HepG2 (cell line): ENCODE results near the gene MRPL20. TPM values are rescaled to one million over a fixed set of nuclear protein-coding genes. Genes with fewer than 3 reads are reported as not detected.

Experiments
- CREB1 ChIP-seq, 2 experiments: fragments of 450-650 bp in 1 of 2; IDR thresholded peaks; 2 replicates each; pipeline ENCODE4 v1.6.1; 2016 to 2017; ENCODE audit warnings: control low read depth in 1 of 2, mild to moderate bottlenecking in 1 of 2, missing compliant biosample characterization in 1 of 2, missing genetic modification characterization in 1 of 2
- CSRNP2 ChIP-seq: sonication (generic); formaldehyde crosslinking; conservative IDR thresholded peaks from 2 replicates; pipeline ENCODE4 v1.8.0; 2022; ENCODE audit warnings: low read depth, missing genetic modification reagents
- ERF ChIP-seq: IDR thresholded peaks from 2 replicates; pipeline ENCODE4 v1.6.1; 2018; ENCODE audit warnings: missing biosample characterization, missing genetic modification reagents
- ESRRA ChIP-seq: sonication (generic); formaldehyde crosslinking; IDR thresholded peaks from 2 replicates; pipeline ENCODE4 v1.5.1; 2020; ENCODE audit warnings: mild to moderate bottlenecking, low read depth, missing genetic modification reagents
- GABPA ChIP-seq, 2 experiments: IDR thresholded peaks; 2 replicates each; pipeline ENCODE4 v1.6.1; 2011 to 2016; ENCODE audit warnings: low read depth in 2 of 2, low read length in 1 of 2, missing biosample characterization in 1 of 2, missing genetic modification characterization in 1 of 2
- NFE2L2 ChIP-seq: fragments of 150-350 bp; IDR thresholded peaks from 2 replicates; pipeline ENCODE4 v1.6.1; 2014; ENCODE audit warnings: low read length
- PCBP2 ChIP-seq: fragments of 200-400 bp; formaldehyde crosslinking; optimal IDR thresholded peaks from 2 replicates; pipeline ENCODE3; 2018; ENCODE audit warnings: low read length, low read depth; ENCODE audit not compliant: poor library complexity, severe bottlenecking
- SALL1 ChIP-seq: sonication (generic); formaldehyde crosslinking; IDR thresholded peaks from 2 replicates; pipeline ENCODE4 v1.8.0; 2022; ENCODE audit warnings: mild to moderate bottlenecking, missing genetic modification reagents
- SETDB1 ChIP-seq: sonication (generic); formaldehyde crosslinking; IDR thresholded peaks from 2 replicates; pipeline ENCODE4 v1.5.1; 2020; ENCODE audit warnings: missing genetic modification reagents, mild to moderate bottlenecking, borderline replicate concordance
- TOPORS ChIP-seq: sonication (generic); formaldehyde crosslinking; IDR thresholded peaks from 2 replicates; pipeline ENCODE4 v1.8.0; 2023; ENCODE audit warnings: mild to moderate bottlenecking, missing genetic modification reagents
- ZC3H13 ChIP-seq: sonication (generic); formaldehyde crosslinking; IDR thresholded peaks from 2 replicates; pipeline ENCODE4 v1.8.1; 2023; ENCODE audit warnings: mild to moderate bottlenecking, missing genetic modification reagents, moderate library complexity
- ZNF121 ChIP-seq: sonication (generic); formaldehyde crosslinking; IDR thresholded peaks from 2 replicates; pipeline ENCODE4 v1.5.0; 2020; ENCODE audit warnings: mild to moderate bottlenecking, missing genetic modification reagents
- ZNF143 ChIP-seq: sonication (generic); formaldehyde crosslinking; IDR thresholded peaks from 2 replicates; pipeline ENCODE4 v1.4.0; 2020; ENCODE audit warnings: missing genetic modification reagents
- ZNF446 ChIP-seq: sonication (generic); formaldehyde crosslinking; IDR thresholded peaks from 2 replicates; pipeline ENCODE4 v1.5.0; 2020; ENCODE audit warnings: mild to moderate bottlenecking, missing genetic modification reagents
- ZNF589 ChIP-seq: sonication (generic); formaldehyde crosslinking; conservative IDR thresholded peaks from 2 replicates; pipeline ENCODE4 v1.8.0; 2022; ENCODE audit warnings: mild to moderate bottlenecking, moderate library complexity, missing genetic modification reagents
- polyA plus RNA-seq, 8 experiments: library from polyadenylated mRNA; depleted of rRNA in 3 of 8; stranded (reverse) in 7 of 8; unstranded in 1 of 8; fragments of >200 nt; fragmentation: Illumina TruSeq in 4 of 8; extraction: Trizol in 4 of 8; gene quantifications; 2 replicates each; pipeline versions ENCODE4 v1.2.1 to v1.2.3, GENCODE V29; 2011 to 2016; ENCODE audit warnings: low read depth in 4 of 8, missing spikeins in 1 of 8, mixed read lengths in 1 of 8; ENCODE audit not compliant: insufficient read depth in 1 of 8
- total RNA-seq, 5 experiments: library from RNA; depleted of rRNA; stranded (reverse); fragments of >200 nt; fragmentation: Illumina TruSeq; extraction: Trizol; gene quantifications; 2 replicates each; pipeline ENCODE4 v1.2.3, GENCODE V29; 2016; ENCODE audit warnings: low read depth in 1 of 5
- TF ChIP-seq, protein P1 (sequence below): sonication (generic); formaldehyde crosslinking; IDR thresholded peaks from 2 replicates; pipeline ENCODE4 v1.4.0; 2020; ENCODE audit warnings: missing genetic modification reagents, borderline replicate concordance
- TF ChIP-seq, protein P2 (sequence below): sonication (generic); formaldehyde crosslinking; conservative IDR thresholded peaks from 2 replicates; pipeline ENCODE4 v1.4.0; 2020; ENCODE audit warnings: missing genetic modification reagents
- TF ChIP-seq, protein P3 (sequence below): sonication (generic); formaldehyde crosslinking; IDR thresholded peaks from 2 replicates; pipeline ENCODE4 v1.5.0; 2020; ENCODE audit warnings: missing genetic modification reagents, mild to moderate bottlenecking, borderline replicate concordance
- TF ChIP-seq, protein P4 (sequence below): sonication (generic); formaldehyde crosslinking; conservative IDR thresholded peaks from 2 replicates; pipeline ENCODE4 v1.4.0; 2020; ENCODE audit warnings: missing genetic modification reagents

Gene MRPL20
- total and polyA plus RNA-seq, 2 of the 13 experiments (the other 11 are each of a cell fraction or from before 2014, with no cell fraction given), result 59.2 to 127 TPM

GRCh38 chr1:1421147-1421906, 14.2 kb upstream of the MRPL20 start, which contains the start of gene ANKRD65 (continued):
- no peak for TF ChIP-seq CREB1 (IDR thresholded peaks at IDR 0.05)
- no peak for TF ChIP-seq CREB1 (CRISPR knock-in tag; IDR thresholded peaks at IDR 0.05)
- peak; percentile 36; the same call in 1 of the 2 replicates for TF ChIP-seq ZNF121 (CRISPR knock-in tag)
- TF ChIP-seq ZC3H13, result no peak
- no peak for TF ChIP-seq ESRRA (CRISPR knock-in tag)
- TF ChIP-seq, protein P1, sequence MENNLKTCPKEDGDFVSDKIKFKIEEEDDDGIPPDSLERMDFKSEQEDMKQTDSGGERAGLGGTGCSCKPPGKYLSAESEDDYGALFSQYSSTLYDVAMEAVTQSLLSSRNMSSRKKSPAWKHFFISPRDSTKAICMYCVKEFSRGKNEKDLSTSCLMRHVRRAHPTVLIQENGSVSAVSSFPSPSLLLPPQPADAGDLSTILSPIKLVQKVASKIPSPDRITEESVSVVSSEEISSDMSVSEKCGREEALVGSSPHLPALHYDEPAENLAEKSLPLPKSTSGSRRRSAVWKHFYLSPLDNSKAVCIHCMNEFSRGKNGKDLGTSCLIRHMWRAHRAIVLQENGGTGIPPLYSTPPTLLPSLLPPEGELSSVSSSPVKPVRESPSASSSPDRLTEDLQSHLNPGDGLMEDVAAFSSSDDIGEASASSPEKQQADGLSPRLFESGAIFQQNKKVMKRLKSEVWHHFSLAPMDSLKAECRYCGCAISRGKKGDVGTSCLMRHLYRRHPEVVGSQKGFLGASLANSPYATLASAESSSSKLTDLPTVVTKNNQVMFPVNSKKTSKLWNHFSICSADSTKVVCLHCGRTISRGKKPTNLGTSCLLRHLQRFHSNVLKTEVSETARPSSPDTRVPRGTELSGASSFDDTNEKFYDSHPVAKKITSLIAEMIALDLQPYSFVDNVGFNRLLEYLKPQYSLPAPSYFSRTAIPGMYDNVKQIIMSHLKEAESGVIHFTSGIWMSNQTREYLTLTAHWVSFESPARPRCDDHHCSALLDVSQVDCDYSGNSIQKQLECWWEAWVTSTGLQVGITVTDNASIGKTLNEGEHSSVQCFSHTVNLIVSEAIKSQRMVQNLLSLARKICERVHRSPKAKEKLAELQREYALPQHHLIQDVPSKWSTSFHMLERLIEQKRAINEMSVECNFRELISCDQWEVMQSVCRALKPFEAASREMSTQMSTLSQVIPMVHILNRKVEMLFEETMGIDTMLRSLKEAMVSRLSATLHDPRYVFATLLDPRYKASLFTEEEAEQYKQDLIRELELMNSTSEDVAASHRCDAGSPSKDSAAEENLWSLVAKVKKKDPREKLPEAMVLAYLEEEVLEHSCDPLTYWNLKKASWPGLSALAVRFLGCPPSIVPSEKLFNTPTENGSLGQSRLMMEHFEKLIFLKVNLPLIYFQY (CRISPR knock-in tag), result no peak
- no peak for TF ChIP-seq PCBP2
- TF ChIP-seq ZNF446 (CRISPR knock-in tag), result 0 out of 2 replicates have a peak, but pooled peaks have one; percentile 32
- TF ChIP-seq CSRNP2 (CRISPR knock-in tag), result no peak
- TF ChIP-seq, protein P2, sequence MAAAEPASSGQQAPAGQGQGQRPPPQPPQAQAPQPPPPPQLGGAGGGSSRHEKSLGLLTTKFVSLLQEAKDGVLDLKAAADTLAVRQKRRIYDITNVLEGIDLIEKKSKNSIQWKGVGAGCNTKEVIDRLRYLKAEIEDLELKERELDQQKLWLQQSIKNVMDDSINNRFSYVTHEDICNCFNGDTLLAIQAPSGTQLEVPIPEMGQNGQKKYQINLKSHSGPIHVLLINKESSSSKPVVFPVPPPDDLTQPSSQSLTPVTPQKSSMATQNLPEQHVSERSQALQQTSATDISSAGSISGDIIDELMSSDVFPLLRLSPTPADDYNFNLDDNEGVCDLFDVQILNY (CRISPR knock-in tag), result no peak
- no peak for TF ChIP-seq NFE2L2
- peak; percentile 74; the same call in 1 of the 2 replicates for TF ChIP-seq TOPORS (CRISPR knock-in tag)
- TF ChIP-seq SETDB1 (CRISPR knock-in tag), result no peak
- peak; percentile 49; the same call in 1 of the 2 replicates for TF ChIP-seq SALL1 (CRISPR knock-in tag)
- TF ChIP-seq ZNF589, result no peak
- TF ChIP-seq, protein P3, sequence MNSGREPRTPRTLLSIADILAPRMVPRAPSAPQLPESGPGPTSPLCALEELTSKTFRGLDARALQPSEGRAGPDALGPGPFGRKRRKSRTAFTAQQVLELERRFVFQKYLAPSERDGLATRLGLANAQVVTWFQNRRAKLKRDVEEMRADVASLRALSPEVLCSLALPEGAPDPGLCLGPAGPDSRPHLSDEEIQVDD (CRISPR knock-in tag), result peak; percentile 57; the same call in 1 of the 2 replicates
- TF ChIP-seq, protein P4, sequence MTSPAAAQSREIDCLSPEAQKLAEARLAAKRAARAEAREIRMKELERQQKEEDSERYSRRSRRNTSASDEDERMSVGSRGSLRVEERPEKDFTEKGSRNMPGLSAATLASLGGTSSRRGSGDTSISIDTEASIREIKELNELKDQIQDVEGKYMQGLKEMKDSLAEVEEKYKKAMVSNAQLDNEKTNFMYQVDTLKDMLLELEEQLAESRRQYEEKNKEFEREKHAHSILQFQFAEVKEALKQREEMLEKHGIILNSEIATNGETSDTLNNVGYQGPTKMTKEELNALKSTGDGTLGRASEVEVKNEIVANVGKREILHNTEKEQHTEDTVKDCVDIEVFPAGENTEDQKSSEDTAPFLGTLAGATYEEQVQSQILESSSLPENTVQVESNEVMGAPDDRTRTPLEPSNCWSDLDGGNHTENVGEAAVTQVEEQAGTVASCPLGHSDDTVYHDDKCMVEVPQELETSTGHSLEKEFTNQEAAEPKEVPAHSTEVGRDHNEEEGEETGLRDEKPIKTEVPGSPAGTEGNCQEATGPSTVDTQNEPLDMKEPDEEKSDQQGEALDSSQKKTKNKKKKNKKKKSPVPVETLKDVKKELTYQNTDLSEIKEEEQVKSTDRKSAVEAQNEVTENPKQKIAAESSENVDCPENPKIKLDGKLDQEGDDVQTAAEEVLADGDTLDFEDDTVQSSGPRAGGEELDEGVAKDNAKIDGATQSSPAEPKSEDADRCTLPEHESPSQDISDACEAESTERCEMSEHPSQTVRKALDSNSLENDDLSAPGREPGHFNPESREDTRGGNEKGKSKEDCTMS (CRISPR knock-in tag), result no peak
- no peak for TF ChIP-seq ZNF143
- TF ChIP-seq ERF (CRISPR knock-in tag), result peak; percentile 30; the same call in 1 of the 2 replicates
- TF ChIP-seq GABPA (IDR thresholded peaks at IDR 0.05; ENCODE audit: low read depth, low read length), result no peak
- no peak for TF ChIP-seq GABPA (CRISPR knock-in tag; IDR thresholded peaks at IDR 0.05; ENCODE audit: low read depth)
